Thyroid gland (tissue), 4 donors: Measurements from ENCODE around the gene TYW1B. TPM values are rescaled to one million over a fixed set of nuclear protein-coding genes. Genes with fewer than 3 reads are reported as not detected.
"Not testable (repeated sequence)": the region's sequence is repeated elsewhere in the genome, so short reads cannot be mapped to it uniquely, and the experiment has no call there.

Experiments
- DNase-seq, 2 donors: peaks; one replicate each; pipeline ENCODE4 v3.0.0-alpha.2; 2019
- H3K27ac ChIP-seq, 3 donors: fragments of 200-600 bp; sonication (generic); 1 replicate in 2 of 3; 2 replicates in 1 of 3; pipeline ENCODE4 v1.5.1; 2016 to 2019; ENCODE audit warnings: mild to moderate bottlenecking in 1 of 3, moderate library complexity in 1 of 3
- H3K27me3 ChIP-seq: fragments of 200-600 bp; sonication (generic); one replicate; pipeline ENCODE4 v1.5.1; 2019
- H3K36me3 ChIP-seq, 2 donors: fragments of 200-600 bp; sonication (generic); one replicate each; pipeline ENCODE4 v1.5.1; 2016 to 2019
- H3K4me1 ChIP-seq, 2 donors: fragments of 200-600 bp; sonication (generic); one replicate each; pipeline ENCODE4 v1.5.1; 2017 to 2019
- H3K4me3 ChIP-seq, 3 donors: fragments of 200-600 bp; sonication (generic); replicated peaks in 1 of 3; 1 replicate in 2 of 3; 2 replicates in 1 of 3; pipeline ENCODE4 v1.5.1; 2016; ENCODE audit warnings: mild to moderate bottlenecking in 1 of 3
- H3K9me3 ChIP-seq: fragments of 200-600 bp; sonication (generic); one replicate; pipeline ENCODE4 v1.5.1; 2017
- POLR2A ChIP-seq, 2 donors: fragments of 450-650 bp; IDR thresholded peaks; one replicate each; pipeline ENCODE4 v1.6.1; 2017; ENCODE audit warnings: antibody characterized with exemption in 2 of 2, mild to moderate bottlenecking in 2 of 2, moderate library complexity in 1 of 2
- WGBS, 2 donors: methylation state at CpG; one replicate each; pipeline ENCODE4 v1.1.5; 2017; 5-methylcytosine and 5-hydroxymethylcytosine counted together
- intact Hi-C: fragments of 100-400 bp; cut with DNase I; formaldehyde crosslinking; loops from one replicate; pipeline ENCODE4 v1.15.1; 2023
- total RNA-seq, 4 donors: library from RNA; depleted of rRNA; stranded (reverse); fragments of >200 nt; gene quantifications; one replicate each; pipeline ENCODE4 v1.2.3, GENCODE V29; 2016
- TF ChIP-seq, protein P1 (sequence below), 6 experiments: fragments of 200-600 bp in 3 of 6; fragments of 450-650 bp in 3 of 6; sonication (generic) in 3 of 6; IDR thresholded peaks; one replicate each; pipeline ENCODE4 v1.5.1; 2016 to 2019; ENCODE audit warnings: antibody characterized with exemption in 6 of 6, mild to moderate bottlenecking in 2 of 6, inconsistent platforms in 1 of 6, moderate library complexity in 1 of 6

The TYW1B gene
- total RNA-seq, 4 donors from 2014 or later, result 3.7 to 7.4 (median 4.9) TPM

- peak overlapping the region; percentile 91 to 96 (median 91) for H3K27ac ChIP-seq
- H3K9me3 ChIP-seq, DNase-seq, H3K27me3 ChIP-seq, intact Hi-C loops: not testable (repeated sequence)
- peak overlapping the region; percentile 34 to 81 (median 61) for H3K4me3 ChIP-seq
- H3K4me1 ChIP-seq, result peaks cover 16 to 17% of the 10 kb centered on the region in 2 donors
- 39 to 57% methylated on average over 5 of the region's 5 CpGs for WGBS, 2 donors
- H3K36me3 ChIP-seq, result peaks cover 28 to 31% of the 10 kb centered on the region in 2 donors
Observed at GRCh38 chr7:72830567-72830966, 2.6 kb upstream of the TYW1B start.

DNA sequence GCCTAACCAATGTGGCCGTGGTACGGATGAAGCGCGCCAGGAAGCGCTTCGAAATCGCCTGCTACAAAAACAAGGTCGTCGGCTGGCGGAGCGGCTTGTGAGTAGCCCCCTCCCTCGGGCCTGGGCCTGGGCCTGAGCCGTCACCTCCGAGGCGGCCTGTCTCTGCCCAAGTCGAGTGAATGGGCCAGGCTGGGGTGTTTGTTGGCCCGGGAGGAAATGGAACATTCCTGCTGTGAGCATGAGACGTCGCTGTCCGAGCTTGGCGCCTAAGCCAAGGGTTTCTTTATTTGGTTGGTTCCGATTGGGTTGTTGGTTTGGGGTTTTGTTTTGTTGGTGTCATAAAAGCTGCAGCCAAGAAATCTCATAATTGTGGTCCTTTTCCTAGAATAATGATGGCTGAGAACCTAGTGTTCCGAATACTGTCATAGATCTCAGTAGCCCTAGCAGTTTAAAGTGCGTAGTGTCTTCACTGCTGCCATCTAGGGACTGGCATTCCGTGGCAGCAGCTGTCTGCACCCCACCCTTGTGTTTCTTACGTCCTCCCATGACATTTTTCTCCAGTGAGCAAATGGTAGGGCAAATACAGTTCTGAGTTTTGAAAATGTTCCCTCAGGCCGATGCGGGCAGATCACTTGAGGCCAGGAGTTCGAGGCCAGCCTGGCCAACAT lies 1.8 kb upstream of the TYW1B start:
- peak in 1 of 2 donors; percentile 72 for TF ChIP-seq POLR2A (IDR thresholded peaks at IDR 0.05)
- TF ChIP-seq, protein P1, sequence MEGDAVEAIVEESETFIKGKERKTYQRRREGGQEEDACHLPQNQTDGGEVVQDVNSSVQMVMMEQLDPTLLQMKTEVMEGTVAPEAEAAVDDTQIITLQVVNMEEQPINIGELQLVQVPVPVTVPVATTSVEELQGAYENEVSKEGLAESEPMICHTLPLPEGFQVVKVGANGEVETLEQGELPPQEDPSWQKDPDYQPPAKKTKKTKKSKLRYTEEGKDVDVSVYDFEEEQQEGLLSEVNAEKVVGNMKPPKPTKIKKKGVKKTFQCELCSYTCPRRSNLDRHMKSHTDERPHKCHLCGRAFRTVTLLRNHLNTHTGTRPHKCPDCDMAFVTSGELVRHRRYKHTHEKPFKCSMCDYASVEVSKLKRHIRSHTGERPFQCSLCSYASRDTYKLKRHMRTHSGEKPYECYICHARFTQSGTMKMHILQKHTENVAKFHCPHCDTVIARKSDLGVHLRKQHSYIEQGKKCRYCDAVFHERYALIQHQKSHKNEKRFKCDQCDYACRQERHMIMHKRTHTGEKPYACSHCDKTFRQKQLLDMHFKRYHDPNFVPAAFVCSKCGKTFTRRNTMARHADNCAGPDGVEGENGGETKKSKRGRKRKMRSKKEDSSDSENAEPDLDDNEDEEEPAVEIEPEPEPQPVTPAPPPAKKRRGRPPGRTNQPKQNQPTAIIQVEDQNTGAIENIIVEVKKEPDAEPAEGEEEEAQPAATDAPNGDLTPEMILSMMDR (IDR thresholded peaks at IDR 0.05), result peak in 4 of 6 experiments; percentile 18 to 40 (median 29)
- not testable (repeated sequence) for H3K9me3 ChIP-seq, H3K27me3 ChIP-seq
- intact Hi-C loops, result loop anchor here (10.0 kb wide), 1 partner anchor 95 kb away; the partner anchor contains the start of gene POM121
- peak overlapping the region; percentile 34 to 81 (median 61) for H3K4me3 ChIP-seq
- H3K27ac ChIP-seq, result peak overlapping the region; percentile 91 to 96 (median 91)
- H3K36me3 ChIP-seq, result peaks cover 27 to 29% of the 10 kb centered on the region in 2 donors
- peak; percentile 63 to 65 for DNase-seq
- H3K4me1 ChIP-seq, result peaks cover 16 to 17% of the 10 kb centered on the region in 2 donors
- WGBS, 2 donors, result 1% methylated on average over 16 of the region's 29 CpGs

DNA sequence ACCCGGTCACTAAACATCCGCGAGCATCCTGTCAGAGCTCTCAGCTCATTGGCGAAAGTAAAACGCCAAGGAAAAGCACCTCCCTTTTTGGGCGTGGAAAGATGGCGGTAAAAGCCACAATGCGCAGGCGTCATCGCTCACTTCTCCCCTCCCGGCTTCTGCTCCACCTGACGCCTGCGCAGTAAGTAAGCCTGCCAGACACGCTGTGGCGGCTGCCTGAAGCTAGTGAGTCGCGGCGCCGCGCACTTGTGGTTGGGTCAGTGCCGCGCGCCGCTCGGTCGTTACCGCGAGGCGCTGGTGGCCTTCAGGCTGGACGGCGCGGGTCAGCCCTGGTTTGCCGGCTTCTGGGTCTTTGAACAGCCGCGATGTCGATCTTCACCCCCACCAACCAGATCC lies 1.3 kb upstream of the TYW1B start:
- 0 to 1% methylated on average over 10 to 12 of the region's 36 CpGs for WGBS, 2 donors
- H3K36me3 ChIP-seq, result peaks cover 22 to 25% of the 10 kb centered on the region in 2 donors
- H3K9me3 ChIP-seq, H3K27me3 ChIP-seq: not testable (repeated sequence)
- peak; percentile 97 for DNase-seq
- peak overlapping the region; percentile 91 to 96 (median 91) for H3K27ac ChIP-seq
- TF ChIP-seq POLR2A (IDR thresholded peaks at IDR 0.05), result peak; percentile 92 to 96
- intact Hi-C loops, result loop anchor here (10.0 kb wide), 1 partner anchor 96 kb away; the partner anchor contains the start of gene POM121
- H3K4me3 ChIP-seq, result peak overlapping the region; percentile 34 to 81 (median 61)
- peaks cover 16 to 17% of the 10 kb centered on the region in 2 donors for H3K4me1 ChIP-seq

GRCh38 chr7:72823765-72824732 lies 4.0 kb downstream of the TYW1B start:
- DNase-seq, H3K27ac ChIP-seq, H3K4me3 ChIP-seq, H3K9me3 ChIP-seq, H3K27me3 ChIP-seq, H3K4me1 ChIP-seq, H3K36me3 ChIP-seq: not testable (repeated sequence)
- TF ChIP-seq, protein P1 (IDR thresholded peaks at IDR 0.05), result peak in 3 of 6 experiments; percentile 9 to 39 (median 22)
- WGBS, 2 donors, result 62 to 79% methylated on average over 10 of the region's 11 CpGs
- intact Hi-C loops, result loop anchor here (10.0 kb wide), 1 partner anchor 101 kb away; the partner anchor contains the start of gene POM121

DNA sequence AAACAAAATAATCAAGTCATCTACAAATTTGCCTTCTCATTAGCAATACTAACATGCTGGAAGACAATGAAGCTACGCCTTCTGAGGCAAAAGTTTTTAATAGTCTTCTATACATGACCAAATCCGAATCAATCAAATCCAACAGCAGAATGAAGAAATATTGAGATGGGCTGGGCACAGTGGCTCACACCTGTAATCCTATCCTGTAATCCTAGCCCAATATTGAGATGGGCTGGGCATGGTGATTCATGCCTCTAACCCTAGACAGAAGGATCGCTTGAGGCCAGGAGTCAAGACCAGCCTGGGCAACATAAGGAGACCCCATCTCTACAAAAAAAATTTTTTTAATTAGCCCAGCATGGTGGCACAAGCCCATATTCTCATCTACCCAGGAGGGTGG lies 5.5 kb downstream of the TYW1B start:
- not testable (repeated sequence) for H3K27ac ChIP-seq, H3K4me1 ChIP-seq, H3K9me3 ChIP-seq, H3K27me3 ChIP-seq, H3K4me3 ChIP-seq, DNase-seq, H3K36me3 ChIP-seq
- intact Hi-C loops, result loop anchor here (10.0 kb wide), 1 partner anchor 102 kb away; the partner anchor contains the start of gene POM121
- WGBS, 2 donors, result 91% methylated on average over 3 of the region's 3 CpGs

DNA sequence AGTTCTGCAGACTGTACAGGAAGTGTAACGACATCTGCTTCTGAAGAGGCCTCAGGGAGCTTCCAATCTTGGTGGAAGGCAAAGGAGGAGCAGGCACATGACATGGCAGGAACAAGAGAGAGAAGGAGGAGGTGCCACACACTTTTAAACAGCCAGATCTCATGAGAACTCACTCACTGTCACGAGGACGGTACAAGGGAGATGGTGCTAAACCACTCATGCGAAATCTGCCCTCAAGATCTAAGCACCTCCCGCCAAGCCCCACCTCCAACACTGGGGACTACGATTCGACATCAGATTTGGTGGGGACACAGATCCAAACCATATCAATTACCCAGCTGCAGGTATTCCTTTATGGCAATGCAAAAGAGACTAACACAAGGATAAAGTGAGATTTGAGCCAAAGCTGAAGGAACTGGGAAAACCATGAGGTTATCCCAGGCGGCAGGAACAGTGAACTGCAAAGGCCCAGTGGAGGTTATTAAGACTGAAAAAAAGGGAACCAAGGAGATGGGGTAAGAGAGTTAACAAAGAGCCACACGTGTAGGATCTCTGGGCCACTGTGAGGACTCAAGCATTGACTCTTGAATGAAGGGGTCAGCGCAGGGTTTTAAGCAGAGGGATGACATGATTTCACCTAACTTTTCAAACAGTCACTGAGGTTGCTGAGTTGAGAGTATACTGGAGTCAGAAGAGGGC lies 9.2 kb downstream of the TYW1B start:
- WGBS, 2 donors, result 93 to 95% methylated on average over 10 of the region's 10 CpGs

GRCh38 chr7:72817661-72818060 lies 10.3 kb downstream of the TYW1B start:
- H3K4me1 ChIP-seq, H3K9me3 ChIP-seq, DNase-seq, H3K36me3 ChIP-seq, H3K27ac ChIP-seq, H3K27me3 ChIP-seq, intact Hi-C loops, H3K4me3 ChIP-seq: not testable (repeated sequence)
- WGBS, 2 donors, result 100% methylated on average over 1 of the region's 1 CpG

More for the DNA sequence above, 9.2 kb downstream of the TYW1B start:
- H3K36me3 ChIP-seq, H3K27me3 ChIP-seq, intact Hi-C loops, H3K9me3 ChIP-seq, H3K4me1 ChIP-seq, H3K4me3 ChIP-seq, H3K27ac ChIP-seq, DNase-seq: not testable (repeated sequence)

- H3K36me3 ChIP-seq, H3K27me3 ChIP-seq, H3K27ac ChIP-seq, H3K4me3 ChIP-seq, intact Hi-C loops, H3K4me1 ChIP-seq, H3K9me3 ChIP-seq, DNase-seq: not testable (repeated sequence)
- 85 to 92% methylated on average over 9 of the region's 9 CpGs for WGBS, 2 donors
Observed at GRCh38 chr7:72816370-72817157, 11.4 kb downstream of the TYW1B start.

GRCh38 chr7:72810437-72810836 lies 17.6 kb downstream of the TYW1B start:
- H3K9me3 ChIP-seq, H3K4me1 ChIP-seq, H3K4me3 ChIP-seq, DNase-seq, H3K27ac ChIP-seq, intact Hi-C loops, H3K36me3 ChIP-seq, H3K27me3 ChIP-seq: not testable (repeated sequence)
- 93 to 95% methylated on average over 7 of the region's 7 CpGs for WGBS, 2 donors
